ENCODE results near the gene ST6GALNAC4.

The ST6GALNAC4 gene

DNA sequence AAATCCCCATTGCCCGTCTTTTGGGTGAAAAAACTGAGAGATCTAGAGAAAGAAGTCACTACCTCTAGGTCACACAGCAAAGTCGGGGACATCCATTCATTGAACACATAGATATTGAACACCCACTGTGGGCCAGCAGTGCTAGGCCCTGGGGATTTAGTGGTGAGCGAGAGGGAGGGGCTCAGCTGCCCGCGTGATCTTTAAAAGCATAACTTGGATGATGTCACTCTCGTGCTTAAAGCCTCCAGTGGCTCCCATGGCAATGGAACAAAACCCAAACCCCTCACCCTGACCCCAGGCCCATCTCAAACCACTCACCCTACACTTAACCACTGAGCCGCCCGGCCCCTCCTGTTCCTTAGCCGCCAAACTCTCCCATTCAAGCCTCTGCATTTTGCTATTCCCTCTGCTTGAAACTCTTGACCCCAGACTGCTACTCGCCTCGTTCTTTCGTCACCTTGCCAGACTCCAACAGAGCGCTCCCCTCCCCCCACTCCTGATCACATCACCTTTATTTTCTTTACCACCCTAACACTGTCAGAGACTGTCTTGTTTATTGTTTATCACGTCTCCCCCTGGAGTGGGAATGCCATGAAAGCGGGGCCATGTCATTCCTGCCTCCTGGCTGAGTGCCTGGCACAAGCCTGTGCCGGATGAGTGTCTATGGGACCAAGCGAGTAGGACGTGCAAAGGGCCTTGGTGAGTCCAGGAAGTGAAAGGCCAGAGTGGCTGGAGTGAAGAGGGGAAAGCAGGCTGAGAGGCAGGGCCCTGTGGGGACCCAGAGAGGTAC lies 14.4 kb upstream of the ST6GALNAC4 start:
- in situ Hi-C loops (cut with HindIII; ENCODE audit: low sequenced_read_pairs), result loop anchor here (10.0 kb wide), 1 partner anchor 164 kb away; no protein-coding TSS in a partner anchor

DNA sequence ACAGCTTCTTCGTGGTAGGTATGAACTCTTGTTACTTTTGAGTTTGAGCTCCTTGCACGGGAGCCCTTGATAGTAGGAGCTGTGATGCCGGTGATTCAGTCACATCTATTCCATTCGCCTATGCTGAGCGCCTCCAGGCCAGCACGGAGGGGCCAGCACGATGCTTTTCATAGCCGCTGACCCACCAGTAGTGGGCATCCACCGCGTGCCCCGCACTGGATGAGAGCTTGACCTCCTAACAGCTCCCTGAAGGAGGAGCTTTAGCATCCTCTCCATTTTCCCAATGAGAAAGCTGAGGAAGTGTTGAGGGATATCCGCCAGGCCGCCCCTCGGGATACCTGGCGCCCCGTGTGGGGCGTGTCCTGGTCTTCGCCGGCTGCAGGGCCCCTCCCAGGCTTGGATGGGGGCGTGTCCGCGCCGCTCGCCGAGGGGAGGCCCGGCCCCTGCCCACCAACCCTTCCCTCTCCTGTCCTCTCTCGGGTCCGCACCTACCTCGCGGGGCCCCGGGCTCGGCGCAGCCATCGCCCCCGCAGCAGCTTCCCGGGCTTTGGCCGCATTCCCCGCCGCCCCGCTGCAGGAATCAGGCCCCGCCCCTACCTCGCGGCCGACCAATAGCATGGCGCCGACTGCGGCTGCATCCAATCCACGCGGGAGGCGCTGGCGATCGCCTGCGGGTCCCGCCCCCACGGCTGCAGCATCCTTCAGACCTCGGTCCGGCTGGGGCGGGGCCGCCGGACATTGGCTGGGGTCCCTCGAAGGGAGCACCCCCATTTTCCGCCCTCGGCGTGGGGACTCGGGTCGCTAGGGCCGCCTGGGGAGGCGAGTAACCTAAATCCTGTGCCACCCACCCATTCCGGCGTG lies 13.6 kb upstream of the ST6GALNAC4 start, which contains the start of gene PIP5KL1:
Gene PIP5KL1, minus strand, starts transcription at position 547 of the 861 bp plus-strand sequence. Its CDS starts 25 bp downstream, at position 522.
- in situ Hi-C loops (cut with HindIII; ENCODE audit: low sequenced_read_pairs), result loop anchor here (10.0 kb wide), 1 partner anchor 164 kb away; no protein-coding TSS in a partner anchor

DNA sequence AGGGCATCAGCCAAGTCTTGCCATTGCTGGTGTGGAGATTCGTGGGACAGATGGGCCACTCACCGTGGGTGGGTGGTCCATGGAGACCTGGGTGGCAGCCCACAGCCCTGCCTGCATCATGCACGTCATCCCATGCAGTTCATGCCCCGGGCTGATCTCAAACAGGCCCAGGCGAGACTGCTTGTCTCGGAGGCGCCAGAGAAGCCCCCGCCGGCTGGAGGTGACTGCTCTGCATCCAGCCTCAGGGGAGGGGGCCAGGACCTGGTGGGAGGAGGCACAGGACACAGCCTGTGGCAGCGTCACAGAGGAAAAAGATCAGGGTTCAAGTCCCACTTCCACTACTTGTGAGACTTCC lies 12.8 kb upstream of the ST6GALNAC4 start:
- in situ Hi-C loops (cut with HindIII; ENCODE audit: low sequenced_read_pairs), result no loop called here

DNA sequence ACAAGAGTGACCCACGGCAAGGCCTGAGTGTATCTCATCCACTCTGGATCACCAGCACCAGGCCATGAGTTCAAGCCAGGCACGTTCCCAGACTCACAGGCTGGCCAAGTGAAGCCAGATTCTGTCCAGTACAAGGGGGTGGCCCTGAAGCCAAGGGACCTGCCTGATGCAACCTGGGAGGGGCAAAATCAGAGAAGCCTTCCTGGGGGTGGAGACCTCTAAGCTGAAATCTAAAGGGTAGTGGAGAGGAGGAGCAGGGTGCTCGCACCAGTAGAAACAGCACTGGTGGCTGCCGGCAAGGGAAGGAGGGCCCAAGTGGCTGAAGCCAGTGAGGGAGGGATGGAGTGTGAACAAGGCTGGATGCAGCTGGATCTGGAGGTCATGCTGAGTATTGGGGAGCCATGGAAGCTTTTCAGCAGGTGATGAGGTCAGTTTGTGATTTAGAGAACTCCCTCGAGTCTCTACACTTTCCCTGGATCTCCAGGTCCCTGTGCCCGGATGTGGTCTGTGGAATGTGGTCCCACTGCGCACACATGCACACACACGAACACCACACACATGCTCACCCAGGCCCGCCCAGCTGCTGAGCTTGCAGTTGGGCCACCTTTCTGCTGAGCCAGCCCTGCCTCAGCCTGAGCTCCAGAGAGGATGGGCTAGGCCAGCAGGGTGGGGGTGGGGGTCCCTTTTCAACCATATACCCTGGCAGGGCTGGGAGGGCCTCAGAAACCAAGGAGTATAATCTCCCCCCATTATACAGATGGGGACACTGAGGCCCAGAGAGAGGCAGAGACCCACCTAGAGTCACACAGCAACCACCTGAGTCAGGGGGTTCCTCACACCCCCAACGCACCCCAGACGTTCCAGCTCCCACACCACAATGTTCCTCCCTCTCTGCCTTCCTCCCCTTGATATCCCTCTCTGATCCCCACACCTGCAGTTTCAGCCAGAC lies 12.1 kb upstream of the ST6GALNAC4 start:
- in situ Hi-C loops (cut with HindIII; ENCODE audit: low sequenced_read_pairs), result no loop called here

DNA sequence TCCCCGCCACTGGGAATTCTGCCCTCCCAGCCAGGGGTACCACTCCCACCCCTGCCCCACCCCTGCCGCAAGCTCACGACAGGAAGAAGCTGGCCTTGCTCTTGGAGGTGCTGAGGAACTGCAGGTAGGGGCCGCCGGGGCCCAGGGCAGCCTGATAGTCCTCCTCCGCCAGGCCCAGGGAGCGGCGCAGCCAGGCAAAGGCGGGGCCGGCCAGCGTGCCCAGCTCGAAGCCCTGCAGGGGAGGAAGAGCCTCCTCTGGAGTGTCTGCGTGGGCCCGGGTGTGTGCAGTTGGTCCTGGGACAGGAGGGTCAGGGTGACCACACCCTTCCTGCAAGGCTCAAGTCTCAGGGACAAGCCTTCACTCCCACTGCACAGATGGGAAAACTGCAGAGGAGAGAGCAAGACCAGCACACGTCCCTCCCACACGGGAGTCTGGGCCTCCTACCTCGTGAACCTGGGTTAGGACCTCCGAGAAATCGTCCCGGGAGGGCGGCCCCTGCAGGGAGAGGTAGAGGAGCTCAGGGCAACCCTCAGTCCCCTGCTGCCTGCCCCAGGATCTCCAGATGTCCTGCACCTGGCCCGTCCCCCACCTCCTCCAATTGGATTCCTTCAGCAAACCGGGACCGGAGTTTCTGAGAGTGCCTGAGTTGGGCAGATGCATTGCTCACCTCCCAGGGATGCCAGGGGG lies 11.3 kb upstream of the ST6GALNAC4 start:
- in situ Hi-C loops (cut with HindIII; ENCODE audit: low sequenced_read_pairs), result no loop called here

DNA sequence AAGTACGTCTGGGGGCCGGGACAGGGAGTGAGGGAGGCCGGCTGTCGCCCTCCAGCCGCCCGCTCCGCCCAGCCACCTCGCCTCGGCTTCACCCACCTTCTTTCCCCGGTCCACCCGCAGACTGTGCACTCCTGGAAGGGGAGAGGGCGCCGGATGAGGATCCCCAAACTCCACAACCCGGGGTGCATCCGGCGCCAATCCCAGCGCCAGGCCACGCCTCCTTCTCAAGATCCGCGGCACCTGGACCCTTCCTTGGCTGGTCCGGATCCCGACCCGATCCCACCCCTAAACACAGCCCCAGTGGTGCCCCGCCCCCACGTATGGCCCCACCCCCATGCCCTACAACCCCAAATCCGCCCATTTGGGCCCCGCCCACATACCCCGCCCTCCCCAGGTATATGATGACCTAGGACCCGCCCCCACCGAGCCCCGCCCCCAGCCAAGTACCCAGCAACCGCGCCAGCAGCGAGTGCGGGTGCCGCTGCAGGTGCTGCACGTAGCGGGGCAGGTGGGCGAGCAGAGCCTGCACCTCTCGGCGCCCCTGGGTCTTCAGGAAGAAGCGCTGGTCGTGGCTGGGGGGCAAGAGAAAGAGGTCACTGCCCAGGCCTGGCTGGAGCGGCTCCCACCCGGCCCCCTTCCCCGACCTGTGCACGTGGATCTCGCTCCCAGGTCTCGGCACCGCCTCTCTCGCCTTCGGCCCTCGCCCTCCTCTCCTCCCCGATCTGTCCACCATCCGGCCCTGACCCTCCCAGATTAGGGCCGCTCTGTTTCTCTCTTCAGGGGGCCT lies 10.6 kb upstream of the ST6GALNAC4 start:
- in situ Hi-C loops (cut with HindIII; ENCODE audit: low sequenced_read_pairs), result no loop called here

DNA sequence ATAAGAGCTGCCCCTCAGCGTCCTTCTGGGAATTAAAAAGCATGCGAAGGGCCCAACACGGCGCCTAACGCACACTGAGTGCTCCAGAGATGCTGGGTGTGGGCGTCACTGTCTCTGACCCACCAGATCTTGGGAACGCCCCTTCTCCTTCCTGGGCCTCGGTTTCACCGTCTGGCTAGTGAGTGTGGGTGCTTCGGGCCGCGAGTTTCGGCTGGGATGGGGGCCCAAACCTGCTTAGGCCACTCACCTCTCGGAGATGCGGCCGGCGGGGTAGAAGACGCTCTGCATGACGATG lies 10.0 kb upstream of the ST6GALNAC4 start:
- in situ Hi-C loops (cut with HindIII; ENCODE audit: low sequenced_read_pairs), result no loop called here

DNA sequence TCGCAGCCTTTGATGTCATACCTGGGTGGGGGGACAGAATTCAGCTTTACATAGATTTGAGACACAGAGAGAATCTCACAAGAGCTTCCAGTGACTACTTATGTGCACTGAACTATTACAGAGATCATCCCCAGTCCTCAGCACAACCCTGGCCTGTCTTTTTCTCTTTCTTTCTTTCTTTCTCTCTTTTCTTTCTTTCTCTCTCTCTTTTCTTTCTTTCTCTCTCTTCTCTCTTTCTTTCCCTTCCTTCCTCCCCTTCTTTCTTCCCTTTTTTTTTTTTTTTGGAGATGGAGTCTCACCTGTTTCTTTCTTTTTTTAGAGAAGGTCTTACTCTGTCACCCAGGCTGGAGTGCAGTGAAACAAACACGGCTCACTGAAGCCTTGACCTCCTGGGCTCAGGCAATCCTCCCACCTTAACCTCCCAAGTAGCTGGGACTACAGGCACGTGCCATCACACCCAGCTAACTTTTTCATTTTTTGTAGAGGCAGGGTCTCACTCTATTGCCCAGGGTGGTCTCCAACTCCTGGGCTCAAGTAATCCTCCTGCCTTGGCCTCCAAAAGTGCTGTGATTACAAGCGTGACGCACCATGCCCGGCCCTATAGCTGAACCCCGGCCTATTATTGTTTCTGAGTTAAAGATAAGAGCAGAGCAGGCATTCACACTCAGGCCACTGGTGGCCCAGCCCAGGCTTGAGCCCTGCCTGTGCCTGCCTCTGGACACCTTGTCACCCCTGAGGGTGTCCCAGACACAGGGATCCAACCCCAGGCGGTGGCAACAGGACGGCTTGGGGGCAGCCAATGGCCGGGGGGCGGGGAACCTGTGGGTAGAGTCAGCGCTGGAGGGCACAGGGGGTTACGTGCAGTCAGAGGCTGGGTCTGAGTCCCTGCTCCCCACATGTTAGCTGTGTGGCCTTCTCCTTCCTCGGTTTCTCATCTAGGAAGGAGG lies 9.4 kb upstream of the ST6GALNAC4 start:
- in situ Hi-C loops (cut with HindIII; ENCODE audit: low sequenced_read_pairs), result no loop called here

DNA sequence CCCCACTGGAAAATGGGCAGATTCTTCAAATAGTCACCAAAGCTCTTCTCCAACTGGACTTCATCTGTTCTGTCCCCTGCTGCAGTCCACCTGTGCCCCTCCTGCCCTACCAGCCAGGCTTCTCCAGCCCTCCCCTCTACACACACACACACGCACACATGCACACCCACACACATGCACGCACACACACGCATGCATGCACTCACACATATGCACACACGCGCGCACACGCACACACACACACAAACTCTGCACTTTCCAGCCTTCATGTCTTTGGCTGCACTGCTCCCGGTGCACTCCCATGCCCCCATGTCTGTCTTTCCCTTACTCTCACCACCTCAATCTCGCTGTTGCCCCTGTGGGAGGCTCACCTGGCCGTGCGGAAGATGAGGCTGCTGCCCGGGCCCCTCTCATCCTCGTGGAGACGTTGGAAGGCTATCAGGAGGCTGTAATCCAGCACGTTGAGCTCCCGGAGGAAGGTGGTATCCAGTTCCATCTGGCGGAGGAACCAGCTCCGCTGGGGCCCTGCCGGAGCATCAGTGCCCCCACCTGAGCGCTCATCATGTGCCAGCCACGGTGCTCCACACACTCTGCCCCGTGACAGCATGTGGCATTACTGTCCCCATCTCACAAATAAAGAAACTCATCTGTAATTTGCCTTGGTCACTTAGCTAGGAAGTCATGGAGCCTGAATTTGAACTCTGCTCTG lies 8.0 kb upstream of the ST6GALNAC4 start:
- in situ Hi-C loops (cut with HindIII; ENCODE audit: low sequenced_read_pairs), result no loop called here

DNA sequence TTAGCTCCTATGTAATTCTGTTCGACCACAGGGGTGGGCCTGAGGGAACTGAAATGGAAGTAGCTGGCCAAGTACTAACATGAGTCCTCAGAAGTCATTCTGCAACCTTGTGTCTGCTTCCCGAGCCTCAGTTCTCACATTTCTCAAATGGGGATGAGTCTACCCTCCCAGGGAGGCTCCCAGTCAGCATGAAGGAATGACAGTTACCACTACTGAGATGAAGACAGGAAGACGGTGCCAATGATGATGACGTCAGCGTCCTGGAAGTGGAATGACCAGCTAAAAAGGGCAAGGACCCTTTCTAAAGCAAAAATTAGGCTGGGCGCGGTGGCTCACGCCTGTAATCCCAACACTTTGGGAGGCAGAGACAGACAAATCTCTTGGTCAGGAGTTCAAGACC lies 6.9 kb upstream of the ST6GALNAC4 start:
- in situ Hi-C loops (cut with HindIII; ENCODE audit: low sequenced_read_pairs), result no loop called here

DNA sequence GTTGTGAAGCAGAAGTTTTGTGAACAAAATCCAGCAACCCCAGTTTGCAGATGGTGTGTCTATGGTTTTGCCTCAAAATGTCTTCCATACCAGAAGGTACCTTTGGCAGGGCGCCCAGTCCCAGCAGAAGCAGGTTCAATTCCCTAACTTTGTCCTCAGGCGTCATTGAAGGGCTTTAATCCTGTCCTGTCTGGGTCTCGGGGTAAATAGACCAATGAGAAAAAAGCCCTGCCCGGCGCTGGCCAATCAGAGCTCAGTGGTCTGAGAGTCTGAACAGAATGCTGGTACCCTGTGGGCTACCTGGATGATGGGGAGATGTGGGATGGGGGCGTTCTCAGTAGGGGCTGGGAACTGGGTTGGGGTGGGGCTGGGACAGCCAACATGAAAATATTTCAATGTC lies 6.2 kb upstream of the ST6GALNAC4 start:
- in situ Hi-C loops (cut with HindIII; ENCODE audit: low sequenced_read_pairs), result no loop called here

DNA sequence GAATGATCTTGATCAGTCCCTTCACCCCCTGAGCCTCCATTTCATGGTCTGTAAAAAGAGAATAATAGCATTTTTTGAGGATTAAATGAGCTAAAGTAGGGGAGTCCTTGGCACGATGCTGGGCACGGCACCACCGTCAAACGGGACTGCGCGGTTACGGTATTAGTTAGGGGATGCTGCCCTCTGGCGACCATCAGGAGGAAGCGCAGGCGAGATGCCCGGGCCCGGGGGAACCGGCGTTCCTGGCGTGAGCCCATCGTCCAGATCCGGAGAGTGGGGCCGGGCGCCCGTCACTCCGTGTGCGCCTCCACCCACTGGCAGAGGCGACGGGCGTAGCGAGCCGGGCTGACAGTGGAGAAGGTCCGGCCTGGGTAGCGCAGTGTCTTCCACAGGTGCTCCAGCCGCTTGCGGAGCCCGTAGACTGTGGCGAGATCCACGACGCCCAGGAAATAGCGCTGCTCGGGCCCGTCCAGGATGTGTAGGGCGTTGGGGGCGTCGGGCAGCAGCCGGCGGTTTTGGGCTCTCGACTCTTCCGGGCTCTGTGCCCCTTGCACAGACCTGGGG lies 4.8 kb upstream of the ST6GALNAC4 start:
- in situ Hi-C loops (cut with HindIII; ENCODE audit: low sequenced_read_pairs), result no loop called here

DNA sequence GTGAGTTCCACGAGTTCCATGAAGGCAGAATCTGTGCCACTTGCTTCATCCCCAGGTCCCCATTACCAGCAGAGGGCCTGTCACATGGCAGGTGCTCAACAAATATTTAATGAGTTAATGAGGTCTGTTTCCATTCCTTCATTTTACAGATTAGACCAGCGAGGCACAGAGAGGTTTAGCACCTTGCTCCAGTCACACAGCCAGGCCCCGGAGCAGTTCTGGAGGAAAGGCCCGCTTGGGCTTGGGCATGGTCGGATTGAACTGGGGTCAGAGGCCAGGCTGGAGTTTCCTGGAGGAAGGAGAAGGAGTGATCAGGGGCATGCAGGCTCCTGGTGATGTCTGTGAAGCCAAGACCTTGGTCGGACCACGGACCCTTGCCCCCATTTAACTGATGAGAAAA lies 4.0 kb upstream of the ST6GALNAC4 start:
- in situ Hi-C loops (cut with HindIII; ENCODE audit: low sequenced_read_pairs), result no loop called here

DNA sequence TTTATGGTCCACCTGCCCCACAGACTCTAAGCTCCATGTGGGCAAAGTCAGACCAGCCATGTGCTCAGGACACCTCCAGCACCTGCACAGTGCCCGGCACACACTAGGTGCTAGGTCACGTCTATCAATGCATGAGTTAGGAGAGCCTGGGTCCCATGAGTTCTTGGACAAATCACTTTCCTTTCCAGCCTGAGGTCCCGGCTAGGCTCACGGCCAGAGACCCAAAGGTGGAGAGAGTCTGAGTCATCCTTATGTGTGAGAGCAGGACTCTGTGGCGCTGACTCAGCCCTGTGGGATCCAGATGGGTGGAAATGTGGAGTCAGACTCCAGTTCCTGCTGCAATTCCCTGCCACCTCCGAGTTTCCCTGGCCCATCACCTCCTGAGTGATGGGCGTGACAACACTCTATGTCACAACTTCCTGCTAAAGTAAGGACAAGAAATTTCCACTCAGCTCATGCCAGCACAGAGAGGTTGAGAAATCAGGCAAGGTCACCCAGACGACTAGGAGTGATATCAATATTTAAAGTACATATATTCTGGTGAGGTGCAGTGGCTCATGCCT lies 2.5 kb upstream of the ST6GALNAC4 start:
- in situ Hi-C loops (cut with HindIII; ENCODE audit: low sequenced_read_pairs), result no loop called here

DNA sequence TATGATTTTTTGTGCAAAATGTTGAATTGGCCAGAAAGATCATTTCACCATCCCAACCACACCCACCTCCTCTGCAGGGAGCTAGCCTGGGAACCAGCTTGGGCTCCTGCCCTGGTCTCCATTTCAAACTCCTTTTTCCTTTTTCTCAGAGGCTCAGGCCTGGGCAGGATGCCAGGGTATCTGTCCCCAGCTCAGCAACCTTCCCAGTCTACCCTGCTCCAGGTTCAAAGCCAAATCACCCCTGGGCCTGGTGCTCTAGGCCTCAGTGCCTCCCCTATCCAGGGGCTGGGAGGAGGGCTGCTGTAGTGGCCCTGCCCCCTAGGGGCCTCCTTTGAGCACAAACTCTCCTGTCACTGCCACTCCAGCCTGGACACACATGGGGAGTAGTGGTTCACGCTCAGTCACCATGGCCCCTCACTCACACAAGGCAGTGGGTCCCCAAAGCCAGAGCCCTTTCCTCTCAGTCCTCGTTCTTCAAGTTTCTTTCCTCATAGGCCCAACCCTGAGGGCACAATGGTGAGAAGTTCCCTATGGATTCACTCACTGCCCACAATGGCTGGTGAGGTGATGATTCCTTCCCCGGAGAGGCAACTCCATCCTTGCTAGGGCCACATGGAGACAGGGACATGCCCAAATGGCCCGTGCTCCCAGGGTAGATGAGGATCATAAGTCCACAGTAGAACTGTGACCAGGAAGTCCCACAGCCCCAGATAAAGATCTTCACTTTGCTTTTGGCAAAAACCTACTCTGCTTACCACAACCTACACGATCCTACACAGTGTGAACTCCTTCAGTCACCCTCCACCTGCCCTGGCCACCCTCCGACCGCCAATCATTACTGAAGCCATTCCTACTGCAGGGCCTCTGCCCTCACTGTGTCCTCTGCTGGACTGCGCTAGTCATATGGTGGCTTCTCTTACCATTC lies 1.6 kb upstream of the ST6GALNAC4 start:
- in situ Hi-C loops (cut with HindIII; ENCODE audit: low sequenced_read_pairs), result no loop called here

DNA sequence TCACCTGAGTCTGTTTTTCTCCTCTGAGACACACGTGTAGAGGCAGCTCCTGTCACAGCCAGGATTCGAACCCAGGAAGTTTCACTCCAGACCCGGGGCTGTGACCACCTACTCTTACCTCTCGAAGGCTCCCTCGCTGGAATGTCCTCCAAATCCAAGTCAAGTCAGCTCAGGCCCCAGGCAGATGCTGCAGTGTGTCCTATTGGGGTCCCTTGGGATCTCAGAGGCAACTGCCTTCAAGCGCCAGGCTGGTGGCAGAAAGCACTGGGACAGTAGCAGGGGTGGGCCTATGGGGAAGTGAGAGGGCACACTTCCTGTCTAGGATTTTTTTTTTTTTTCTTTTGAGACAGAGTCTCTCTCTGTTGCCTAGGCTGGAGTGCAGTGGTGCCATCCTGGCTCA lies 762 bp upstream of the ST6GALNAC4 start:
- in situ Hi-C loops (cut with HindIII; ENCODE audit: low sequenced_read_pairs), result no loop called here
